Ishikawa (cell line): Measurements from ENCODE around the gene TRAPPC14.

Experiments
- RAD21 ChIP-seq: IDR thresholded peaks from 2 replicates; pipeline ENCODE4 v1.6.1; 2012; ENCODE audit warnings: low read depth
- YY1 ChIP-seq: IDR thresholded peaks from 2 replicates; pipeline ENCODE4 v1.6.1; 2012; ENCODE audit warnings: low read depth

- TF ChIP-seq YY1 = no peak
- no peak for TF ChIP-seq RAD21
Observed at GRCh38 chr7:100107890-100108289, 50.6 kb downstream of the TRAPPC14 start.
